Heart right ventricle (tissue), 16 donors: Measurements from ENCODE around the gene CTBP1. TPM values are rescaled to one million over a fixed set of nuclear protein-coding genes. Genes with fewer than 3 reads are reported as not detected.

Source experiments
- ATAC-seq, 8 donors: fragments of 200-7000 bp; cut with Tn5 transposase; one replicate each; pipeline ENCODE4 v1.9.1; 2020; ENCODE audit warnings: mild to moderate bottlenecking in 8 of 8, moderate library complexity in 8 of 8, moderate number of reproducible peaks in 1 of 8
- DNase-seq, 2 donors: peaks; one replicate each; pipeline ENCODE4 v3.0.0-alpha.2; 2020
- H3K27ac ChIP-seq, 10 donors: fragments of 200-600 bp; sonication (generic) in 2 of 10; one replicate each; pipeline versions ENCODE4 v1.5.0 to v1.8.0; 2020 to 2022; ENCODE audit warnings: mild to moderate bottlenecking in 3 of 10
- H3K27me3 ChIP-seq, 7 donors: fragments of 200-600 bp; one replicate each; pipeline ENCODE4 v1.8.0; 2021 to 2022; ENCODE audit warnings: mild to moderate bottlenecking in 2 of 7
- H3K36me3 ChIP-seq, 9 donors: fragments of 200-600 bp; sonication (generic) in 1 of 9; one replicate each; pipeline versions ENCODE4 v1.5.0 to v1.8.0; 2020 to 2022; ENCODE audit warnings: mild to moderate bottlenecking in 2 of 9
- H3K4me1 ChIP-seq, 9 donors: fragments of 200-600 bp; sonication (generic) in 1 of 9; one replicate each; pipeline versions ENCODE4 v1.5.0 to v1.8.0; 2020 to 2022; ENCODE audit warnings: mild to moderate bottlenecking in 4 of 9
- H3K4me3 ChIP-seq, 10 donors: fragments of 200-600 bp; sonication (generic) in 2 of 10; one replicate each; pipeline versions ENCODE4 v1.5.0 to v1.8.0; 2020 to 2022; ENCODE audit warnings: mild to moderate bottlenecking in 7 of 10, moderate library complexity in 2 of 10
- H3K9me3 ChIP-seq, 11 donors: fragments of 200-600 bp in 10 of 11; sonication (generic) in 2 of 11; one replicate each; pipeline versions ENCODE4 v1.5.0 to v1.8.0; 2013 to 2022; ENCODE audit warnings: mild to moderate bottlenecking in 2 of 11, control low read depth in 1 of 11, moderate library complexity in 1 of 11
- WGBS, 2 donors: extraction: QIAGEN DNeasy Blood & Tissue Kit; methylation state at CpG; one replicate each; pipeline ENCODE4 v1.1.7; 2013; ENCODE audit warnings: inconsistent platforms in 1 of 2; 5-methylcytosine and 5-hydroxymethylcytosine counted together
- intact Hi-C, 10 donors: fragments of 100-400 bp; cut with DNase I; formaldehyde crosslinking; loops; one replicate each; pipeline versions ENCODE4 v1.11.1 to v1.14.2; 2022
- polyA plus RNA-seq, 2 donors: library from polyadenylated mRNA; stranded (reverse); fragments of 200-250 nt; gene quantifications; one replicate each; pipeline ENCODE4 v1.2.3, GENCODE V29; 2013
- total RNA-seq, 10 donors: library from RNA; stranded (reverse); fragmentation: NEBNext Ultra II Directional in 3 of 10; extraction: Animal tissue kit (Norgen Biotek cat#: 25700) in 3 of 10; gene quantifications; one replicate each; pipeline versions ENCODE4 v1.2.1 to v1.2.4, GENCODE V29; 2021 to 2023
- TF ChIP-seq, protein P1 (sequence below), 9 donors: fragments of 200-600 bp; sonication (generic) in 2 of 9; IDR thresholded peaks; one replicate each; pipeline versions ENCODE4 v1.5.0 to v1.8.0; 2021 to 2022; ENCODE audit warnings: antibody characterized with exemption in 9 of 9, mild to moderate bottlenecking in 5 of 9, moderate library complexity in 1 of 9
- donor health status: Arrhythmogenic right ventricular cardiomyopathy.
- donor health status: ischemic (EF 13 %, LVEDD 7.1; RV severe dilation, severe dysfunction).
- donor health status: healthy with polysubstance abuse.
- donor health status: DM: no; HTN: yes; CAD: no.
- donor health status: DM: no; HTN: no; CAD: no.
- donor health status: ischemic (EF 25% LVEDD 6.9; RV normal size, moderate dysfunction).
- donor health status: ischemic (EF 25% LVEDD 5.7; RV mildly dilated, moderate dysfunction).
- donor health status: healthy.
- donor health status: DM: yes; HTN: yes; CAD: no.
- donor health status: Ischemic cardiomyopathy.
- donor health status: ischemic (EF 35%, LVEDD 5.7; RV mildly dilated, moderate dysfunction).
- donor health status: nonischemic (EF 11% LVEDD 7.7; RV severe dilation, severe dysfunction).
- donor health status: DM: yes; HTN: yes; CAD: no.
- donor health status: PGD.
- donor health status: ischemic (EF 29% LVEDD 5.4; RV normal size, mild dysfunction).
- donor health status: nonischemic (EF 23%, LVEDD 6.1; RV moderate dilation, normal function).

The CTBP1 gene
- total and polyA plus RNA-seq, 12 donors: 98.6 to 132 (median 121) TPM

DNA sequence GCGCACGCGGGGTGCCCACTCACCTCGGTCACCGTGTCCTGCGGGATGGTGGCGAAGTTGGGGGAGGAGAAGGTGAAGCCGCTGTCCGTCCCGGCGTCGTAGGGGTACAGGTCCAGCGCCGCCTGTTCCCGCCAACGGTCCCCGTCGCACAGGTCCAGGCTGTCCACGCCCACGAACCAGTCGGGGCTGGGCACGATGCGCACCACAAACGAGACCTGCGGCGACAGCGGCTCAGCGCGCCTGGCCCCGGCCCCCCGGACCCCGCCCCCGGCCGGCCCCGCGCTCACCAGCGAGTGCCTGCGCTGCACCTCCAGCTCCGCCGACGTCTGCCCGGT, 78.0 kb downstream of the CTBP1 start:
- DNase-seq (no peak), ATAC-seq (no peak)
- intact Hi-C loops: loop anchor here in 2 of 10 donors (5.0 kb wide), 2 partner anchors 36 to 76 kb away; partner anchors contain the start of gene CTBP1 (in 1 of the 2)
- 23 to 26% methylated on average over 42 of the region's 42 CpGs for WGBS, 2 donors
- TF ChIP-seq, protein P1, sequence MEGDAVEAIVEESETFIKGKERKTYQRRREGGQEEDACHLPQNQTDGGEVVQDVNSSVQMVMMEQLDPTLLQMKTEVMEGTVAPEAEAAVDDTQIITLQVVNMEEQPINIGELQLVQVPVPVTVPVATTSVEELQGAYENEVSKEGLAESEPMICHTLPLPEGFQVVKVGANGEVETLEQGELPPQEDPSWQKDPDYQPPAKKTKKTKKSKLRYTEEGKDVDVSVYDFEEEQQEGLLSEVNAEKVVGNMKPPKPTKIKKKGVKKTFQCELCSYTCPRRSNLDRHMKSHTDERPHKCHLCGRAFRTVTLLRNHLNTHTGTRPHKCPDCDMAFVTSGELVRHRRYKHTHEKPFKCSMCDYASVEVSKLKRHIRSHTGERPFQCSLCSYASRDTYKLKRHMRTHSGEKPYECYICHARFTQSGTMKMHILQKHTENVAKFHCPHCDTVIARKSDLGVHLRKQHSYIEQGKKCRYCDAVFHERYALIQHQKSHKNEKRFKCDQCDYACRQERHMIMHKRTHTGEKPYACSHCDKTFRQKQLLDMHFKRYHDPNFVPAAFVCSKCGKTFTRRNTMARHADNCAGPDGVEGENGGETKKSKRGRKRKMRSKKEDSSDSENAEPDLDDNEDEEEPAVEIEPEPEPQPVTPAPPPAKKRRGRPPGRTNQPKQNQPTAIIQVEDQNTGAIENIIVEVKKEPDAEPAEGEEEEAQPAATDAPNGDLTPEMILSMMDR (IDR thresholded peaks at IDR 0.05): no peak
- Histone ChIP-seq H3K36me3 (peaks cover 0 to 12% (median 0%) of the 10 kb centered on the region in 9 donors), H3K4me1 (peaks cover 14 to 61% (median 47%) of the 10 kb centered on the region in 9 donors), H3K27ac (peak overlapping the region in 1 of 10 donors; percentile 68), H3K27me3 (peaks cover 9 to 54% (median 30%) of the 10 kb centered on the region in 7 donors), H3K9me3 (no peaks in the 10 kb centered on the region), H3K4me3 (peak overlapping the region in 9 of 10 donors; percentile 35 to 63 (median 54))

DNA sequence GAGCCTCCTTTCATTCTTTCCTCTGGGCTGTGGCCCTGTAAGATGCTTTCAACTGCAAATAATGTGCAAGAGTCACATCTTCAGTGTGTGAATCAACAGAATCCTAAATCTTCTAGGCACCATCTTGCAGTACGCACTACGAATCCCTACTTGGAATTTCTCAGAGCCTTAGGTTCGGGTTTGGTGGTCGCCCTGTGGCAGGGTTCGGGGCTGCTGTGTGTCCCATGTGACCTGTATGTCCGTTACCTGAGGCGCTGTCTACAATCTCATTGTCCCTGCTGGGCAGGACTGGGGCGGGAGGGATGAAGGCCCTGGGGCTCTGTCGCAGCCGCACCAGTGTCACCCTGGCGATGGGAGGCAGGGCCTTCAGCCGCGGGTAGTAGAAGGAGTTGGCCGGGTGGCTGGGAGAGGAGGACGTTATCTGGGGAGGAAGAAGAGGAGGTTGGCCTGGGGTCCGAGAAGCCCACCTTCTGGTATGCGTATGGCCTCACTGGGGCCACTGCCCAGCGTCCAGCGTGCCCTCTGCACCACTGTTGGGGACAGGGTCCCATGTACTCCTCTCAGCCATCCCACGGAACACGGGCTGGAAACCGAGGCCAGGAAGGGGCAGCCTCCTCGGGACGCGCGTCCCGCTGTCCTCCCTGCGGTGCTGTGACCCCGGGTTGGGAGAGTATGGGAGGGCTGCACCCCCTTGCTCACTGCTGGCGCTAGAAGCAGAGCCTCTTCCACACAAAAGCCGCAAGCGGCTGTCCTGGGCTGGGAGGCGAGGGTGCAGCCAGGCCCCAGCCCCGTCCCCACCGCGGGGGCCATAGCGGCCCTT, 78.6 kb downstream of the CTBP1 start:
- ATAC-seq (no peak), DNase-seq (no peak)
- TF ChIP-seq, protein P1 (IDR thresholded peaks at IDR 0.05): no peak
- Histone ChIP-seq H3K4me3 (peak overlapping the region in 9 of 10 donors; percentile 35 to 63 (median 54)), H3K27ac (no peak overlapping the region), H3K36me3 (peaks cover 0 to 12% (median 0%) of the 10 kb centered on the region in 9 donors), H3K4me1 (peaks cover 14 to 61% (median 47%) of the 10 kb centered on the region in 9 donors), H3K9me3 (no peaks in the 10 kb centered on the region), H3K27me3 (peaks cover 9 to 54% (median 30%) of the 10 kb centered on the region in 7 donors)
- intact Hi-C loops: loop anchor here in 2 of 10 donors (5.0 kb wide), 2 partner anchors 37 to 77 kb away; partner anchors contain the start of gene CTBP1 (in 1 of the 2)
- WGBS, 2 donors: 70 to 74% methylated on average over 37 of the region's 37 CpGs

DNA sequence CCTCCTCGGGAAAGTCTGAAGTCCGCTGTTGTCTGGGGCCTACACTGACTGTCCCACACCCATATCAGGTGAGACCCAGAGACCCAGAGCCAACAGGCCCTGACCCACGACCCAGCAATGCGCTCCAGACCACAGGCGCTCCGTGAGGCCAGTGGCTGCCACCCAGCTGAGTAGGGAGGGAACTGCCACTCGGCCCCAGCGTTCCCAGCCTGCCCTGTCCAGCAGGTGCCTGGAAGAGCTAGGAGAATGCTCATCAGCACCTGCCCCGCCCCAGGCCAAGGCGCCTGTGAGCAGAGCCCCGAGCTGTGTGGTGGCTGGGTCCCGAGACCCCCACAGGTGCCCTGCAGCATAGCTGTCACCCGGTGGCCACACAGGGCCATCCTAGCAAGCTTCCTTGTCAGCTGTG, 79.2 kb downstream of the CTBP1 start:
- no peak for DNase-seq
- Histone ChIP-seq H3K9me3 (no peaks in the 10 kb centered on the region), H3K36me3 (peaks cover 0 to 12% (median 0%) of the 10 kb centered on the region in 9 donors), H3K4me3 (no peak overlapping the region), H3K27me3 (peaks cover 9 to 54% (median 30%) of the 10 kb centered on the region in 7 donors), H3K4me1 (peaks cover 14 to 61% (median 43%) of the 10 kb centered on the region in 9 donors), H3K27ac (no peak overlapping the region)
- TF ChIP-seq, protein P1 (IDR thresholded peaks at IDR 0.05): no peak
- ATAC-seq: no peak
- 88 to 93% methylated on average over 13 of the region's 13 CpGs for WGBS, 2 donors
- intact Hi-C loops: loop anchor here in 9 of 10 donors (5.0 to 10.0 kb wide), 6 partner anchors 38 to 175 kb away; partner anchors contain the start of genes CTBP1 (in 7 of the 9) and UVSSA (in 6 of the 9)

DNA sequence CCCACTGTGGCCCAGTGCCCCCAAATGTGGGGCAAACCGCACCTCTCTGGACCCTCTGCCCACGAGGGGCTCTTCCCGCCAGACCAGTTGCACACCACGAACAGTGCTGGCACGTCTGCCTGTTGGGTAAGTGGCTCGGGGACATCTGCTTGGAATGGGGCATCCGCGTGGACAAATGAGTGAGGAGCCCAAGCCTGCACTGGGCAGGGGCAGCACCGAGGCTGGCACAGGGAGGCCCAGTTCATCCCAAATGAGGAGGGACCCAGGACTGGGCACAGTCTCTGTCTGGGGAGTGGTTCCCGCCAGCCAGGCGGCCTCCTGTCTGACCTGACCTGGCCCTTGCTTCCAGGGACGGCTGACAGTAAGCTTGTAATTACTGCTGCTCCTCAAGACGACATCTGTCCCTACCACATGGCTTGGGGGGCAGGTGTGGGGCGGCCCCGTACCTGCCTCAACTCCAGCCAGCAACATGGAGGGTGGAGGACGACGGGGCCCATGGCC, 79.7 kb downstream of the CTBP1 start:
- peaks cover 9 to 54% (median 30%) of the 10 kb centered on the region in 7 donors for H3K27me3 ChIP-seq
- H3K4me1 ChIP-seq: peaks cover 14 to 61% (median 42%) of the 10 kb centered on the region in 9 donors
- TF ChIP-seq, protein P1 (IDR thresholded peaks at IDR 0.05): no peak
- peaks cover 0 to 12% (median 0%) of the 10 kb centered on the region in 9 donors for H3K36me3 ChIP-seq
- no peak overlapping the region for H3K4me3 ChIP-seq
- DNase-seq (no peak), ATAC-seq (no peak)
- H3K27ac ChIP-seq: no peak overlapping the region
- H3K9me3 ChIP-seq: no peaks in the 10 kb centered on the region
- intact Hi-C loops: loop anchor here in 9 of 10 donors (5.0 to 10.0 kb wide), 6 partner anchors 38 to 176 kb away; partner anchors contain the start of genes CTBP1 (in 6 of the 9) and UVSSA (in 6 of the 9)
- WGBS, 2 donors: 91 to 92% methylated on average over 17 of the region's 17 CpGs
